HG03103 (cell line): Measurements from ENCODE around the gene TRIM3.
"Not testable (repeated sequence)": the region's sequence is repeated elsewhere in the genome, so short reads cannot be mapped to it uniquely, and the experiment has no call there.

ENCODE experiments used
- ATAC-seq: cut with Tn5 transposase; IDR thresholded peaks from one replicate; pipeline ENCODE4 v1.9.1; 2021; ENCODE audit warnings: low read depth; ENCODE audit not compliant: unreplicated experiment

TRIM3 gene

GRCh38 chr11:6473451-6474412 is at the start of gene TRIM3:
Gene TRIM3, minus strand, starts transcription at chr11:6473941. Its CDS starts 8,246 bp downstream, at chr11:6465695.
- ATAC-seq, result peak; percentile 59

- no peak for ATAC-seq
These were observed 49.5 kb upstream of the TRIM3 start for GRCh38 chr11:6523253-6523652.

DNA sequence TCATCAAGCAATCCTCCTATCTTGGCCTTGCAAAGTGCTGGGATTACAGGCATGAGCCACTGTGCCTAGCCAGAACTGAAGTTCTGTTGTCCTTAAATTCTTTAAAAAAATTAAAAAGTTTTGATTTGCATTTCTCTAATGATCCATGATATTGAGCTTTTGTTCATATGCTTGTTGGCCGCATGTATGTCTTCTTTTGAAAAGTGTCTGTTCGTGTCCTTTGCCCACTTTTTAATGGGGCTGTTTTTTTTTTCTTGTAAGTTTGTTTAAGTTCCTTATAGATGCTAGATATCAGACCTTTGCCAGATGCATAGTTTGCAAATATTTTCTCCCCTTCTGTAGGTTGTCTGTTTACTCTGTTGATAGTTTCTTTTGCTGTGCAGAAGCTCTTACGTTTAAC is 48.2 kb upstream of the TRIM3 start:
- not testable (repeated sequence) for ATAC-seq

DNA sequence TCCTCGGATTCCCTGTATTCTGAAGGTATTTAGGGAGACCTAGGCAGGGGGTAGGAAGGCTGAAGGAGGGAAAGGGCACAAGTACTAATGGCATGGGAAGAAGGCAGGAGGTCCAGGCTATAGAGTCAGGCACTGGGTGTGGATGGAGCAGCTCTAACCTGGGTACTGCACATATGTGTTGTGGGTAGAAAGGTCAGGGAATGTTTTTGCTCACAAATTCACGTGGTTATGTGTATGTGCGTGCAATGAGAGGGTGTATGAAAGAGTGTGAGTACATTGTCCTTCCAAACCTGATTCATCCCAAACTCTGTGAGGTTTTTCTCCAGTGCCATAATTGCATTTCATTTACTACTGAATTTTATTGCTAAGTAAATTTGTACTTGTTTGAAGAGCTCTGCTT is 46.5 kb upstream of the TRIM3 start:
- ATAC-seq, result no peak

GRCh38 chr11:6516865-6517264 is 43.1 kb upstream of the TRIM3 start:
- no peak for ATAC-seq

DNA sequence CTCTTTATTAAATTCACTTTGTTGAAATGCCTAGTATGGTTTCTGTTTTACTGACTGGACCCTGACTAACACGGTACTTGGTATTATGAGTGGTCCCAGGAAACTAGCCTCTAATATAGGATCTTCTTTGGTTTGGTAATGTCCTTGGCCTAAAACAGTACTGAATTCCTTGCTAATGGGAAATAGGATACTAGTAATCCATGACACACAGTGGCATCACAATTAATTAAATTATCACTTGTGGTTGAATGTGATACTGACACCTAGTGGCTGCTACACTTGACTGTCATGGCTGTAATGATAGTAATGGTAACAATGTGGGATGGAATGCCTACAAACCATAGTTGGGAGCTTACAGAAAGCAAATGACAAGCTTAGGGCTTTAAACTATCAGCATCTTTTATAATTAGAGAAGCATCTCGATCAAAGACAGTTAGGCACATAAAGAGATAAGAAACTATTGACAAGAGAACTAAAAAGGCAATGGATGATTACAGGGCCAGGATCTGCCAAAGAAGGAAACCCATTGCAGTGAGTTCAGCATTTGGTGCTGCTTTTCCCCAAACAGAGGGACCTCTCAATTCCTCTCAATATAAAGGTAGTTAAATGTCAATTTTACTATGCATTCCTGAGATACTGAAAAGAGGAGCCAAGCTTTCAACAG is 32.0 kb upstream of the TRIM3 start:
- no peak for ATAC-seq

DNA sequence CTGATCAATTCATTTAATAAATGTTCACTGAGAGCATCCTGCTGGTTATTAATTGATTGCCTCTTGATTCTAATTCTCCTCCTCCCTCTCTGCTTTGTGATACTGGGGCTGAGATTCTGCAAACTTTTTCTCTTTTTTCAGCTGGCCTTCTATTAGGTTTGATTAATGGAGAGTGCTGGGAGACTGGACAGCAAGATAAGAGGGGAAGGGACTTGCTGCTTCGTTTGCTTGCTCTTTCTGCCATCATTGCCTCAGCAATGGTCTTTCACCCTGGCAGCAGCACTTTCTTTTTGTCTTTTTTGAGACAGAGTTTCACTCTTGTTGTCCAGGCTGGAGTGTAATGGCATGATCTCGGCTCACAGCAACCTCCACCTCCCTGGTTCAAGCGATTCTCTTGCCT is 30.4 kb upstream of the TRIM3 start:
- no peak for ATAC-seq

DNA sequence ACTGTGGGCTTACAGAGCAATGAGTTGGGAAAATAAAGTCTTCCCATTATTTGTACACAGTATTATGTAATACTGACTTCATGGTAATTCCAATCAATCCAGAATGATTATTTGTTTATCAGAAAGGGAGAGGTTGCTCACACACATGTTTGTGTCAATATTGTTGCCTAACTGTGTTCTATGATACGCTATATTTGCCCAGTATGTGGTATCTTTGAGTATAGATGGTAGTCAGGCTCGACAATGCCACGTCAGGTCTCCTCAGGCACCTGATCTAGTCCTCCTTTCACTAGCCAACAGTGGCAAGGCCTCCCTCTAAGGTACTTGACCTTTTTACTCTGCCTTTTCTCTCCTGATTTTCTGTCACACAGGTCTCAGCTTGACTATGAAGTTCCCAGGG is 28.6 kb upstream of the TRIM3 start:
- no peak for ATAC-seq

DNA sequence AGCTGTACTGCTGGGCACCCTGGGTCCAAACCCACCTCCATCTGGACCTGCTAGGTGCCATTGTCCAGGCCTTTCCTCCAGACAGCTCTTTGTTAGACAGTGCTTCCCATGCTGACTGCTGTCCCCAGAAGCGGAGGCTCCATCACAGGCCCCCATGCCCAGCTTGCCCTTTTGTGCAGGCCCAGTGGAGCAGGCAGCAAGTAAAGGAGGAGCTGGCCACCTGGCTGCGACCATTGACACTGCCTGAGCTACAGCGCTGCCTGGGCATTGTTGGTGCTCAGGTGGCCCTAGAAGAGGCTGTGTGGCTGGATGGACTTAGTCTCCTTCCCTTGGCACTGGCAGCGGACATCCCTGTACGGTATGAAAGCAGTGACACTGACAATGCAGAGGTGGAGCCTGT is 24.8 kb upstream of the TRIM3 start:
- ATAC-seq, result no peak

DNA sequence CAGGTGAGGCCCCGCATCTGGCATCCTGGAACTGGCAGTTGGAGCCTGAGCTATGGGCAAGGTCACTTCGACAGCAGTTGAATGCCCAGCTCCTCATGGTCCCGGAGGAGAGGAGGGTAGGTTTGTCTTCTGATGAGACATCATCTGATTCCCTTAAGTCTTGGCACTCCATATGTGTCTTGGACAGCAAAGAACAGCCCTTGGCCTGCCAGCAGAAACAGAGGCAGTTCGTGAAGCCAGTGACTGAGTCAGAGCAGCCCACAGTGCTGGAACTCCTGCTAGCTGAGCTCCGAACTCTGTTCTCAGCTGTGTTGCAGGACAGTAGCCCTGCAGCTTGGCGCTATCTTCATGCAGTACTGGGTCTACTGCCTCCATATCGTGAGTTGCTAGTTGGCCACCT is 24.4 kb upstream of the TRIM3 start:
- ATAC-seq, result no peak

DNA sequence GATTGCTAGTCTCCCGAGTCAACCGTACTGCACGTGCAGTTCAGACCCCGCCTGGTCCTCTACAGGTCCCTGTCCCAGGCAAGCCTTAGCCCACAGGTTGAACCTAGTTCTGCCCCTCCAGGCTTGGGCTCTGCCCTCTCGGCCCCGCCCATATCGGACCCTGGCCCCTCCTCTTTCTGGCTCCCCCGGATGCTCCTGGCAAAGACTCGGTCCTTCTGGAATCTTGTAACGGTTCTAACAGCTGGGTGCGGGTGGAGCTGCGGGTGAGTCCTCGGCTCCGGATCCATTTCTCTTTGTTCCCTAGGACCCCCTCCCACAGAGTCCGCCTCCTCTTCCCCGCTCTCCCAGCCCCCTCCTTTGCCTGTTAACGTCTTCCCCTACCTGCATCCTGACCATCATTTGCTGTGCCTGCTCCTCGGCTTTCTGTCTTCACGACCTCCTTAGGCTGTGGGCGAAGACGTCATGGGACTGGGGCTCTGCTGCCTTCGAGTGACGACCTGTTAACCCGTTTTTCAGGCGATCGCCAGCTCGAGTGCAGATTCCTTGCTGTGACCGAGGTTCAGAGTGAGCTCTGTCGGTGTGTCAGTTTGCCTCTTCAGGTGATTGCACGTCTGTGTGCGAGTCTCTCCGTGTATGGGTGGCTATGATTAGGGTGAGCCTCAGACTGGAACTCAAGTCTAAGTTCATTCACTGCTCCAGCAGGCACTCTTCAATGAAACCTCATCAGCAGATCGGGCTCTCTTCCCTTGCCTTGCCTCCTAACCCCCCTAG is 23.5 kb upstream of the TRIM3 start, which contains the start of gene DNHD1:
DNHD1 (plus strand) TSS at position 212 of the 771 bp plus-strand sequence. CDS start 936 bp downstream, outside the sequence.
- no peak for ATAC-seq

- no peak for ATAC-seq
These were observed 15.6 kb upstream of the TRIM3 start for GRCh38 chr11:6489306-6489705.

GRCh38 chr11:6488821-6489220 is 15.1 kb upstream of the TRIM3 start:
- ATAC-seq, result no peak

DNA sequence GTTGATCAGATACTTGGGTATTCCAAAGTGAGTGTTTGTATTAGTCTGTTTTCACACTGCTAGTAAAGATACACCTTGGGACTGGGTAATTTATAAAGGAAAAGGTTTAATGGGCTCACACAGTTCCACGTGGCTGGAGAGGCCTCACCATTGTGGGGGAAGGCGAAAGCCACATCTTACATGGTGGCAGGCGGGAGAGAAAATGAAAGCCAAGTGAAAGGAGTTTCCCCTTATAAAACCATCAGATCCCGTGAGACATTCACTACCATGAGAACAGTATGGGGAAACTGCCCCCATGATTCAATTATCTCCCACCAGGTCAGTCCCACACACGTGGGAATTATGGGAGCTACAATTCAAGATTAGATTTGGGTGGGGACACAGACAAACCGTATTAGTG is 14.6 kb upstream of the TRIM3 start:
- no peak for ATAC-seq

DNA sequence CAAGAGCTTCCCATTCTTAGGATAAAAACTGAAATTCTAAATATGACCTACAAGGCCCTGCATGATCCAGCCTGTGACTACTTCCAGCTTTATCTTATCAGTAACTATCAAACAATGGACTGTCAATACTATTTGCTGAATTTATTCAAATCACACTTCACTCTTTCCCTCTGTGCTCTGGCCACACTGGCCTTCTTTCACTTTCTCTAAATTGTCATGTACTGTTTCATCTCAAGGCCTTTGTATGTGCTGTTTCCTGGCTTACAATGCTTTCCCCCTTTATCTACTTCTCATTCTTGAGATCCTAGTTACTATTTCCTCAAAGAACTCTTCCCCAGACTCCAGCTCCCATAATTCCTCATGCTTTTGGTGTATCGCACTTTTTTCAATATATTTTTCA is 13.2 kb upstream of the TRIM3 start:
- ATAC-seq, result no peak

DNA sequence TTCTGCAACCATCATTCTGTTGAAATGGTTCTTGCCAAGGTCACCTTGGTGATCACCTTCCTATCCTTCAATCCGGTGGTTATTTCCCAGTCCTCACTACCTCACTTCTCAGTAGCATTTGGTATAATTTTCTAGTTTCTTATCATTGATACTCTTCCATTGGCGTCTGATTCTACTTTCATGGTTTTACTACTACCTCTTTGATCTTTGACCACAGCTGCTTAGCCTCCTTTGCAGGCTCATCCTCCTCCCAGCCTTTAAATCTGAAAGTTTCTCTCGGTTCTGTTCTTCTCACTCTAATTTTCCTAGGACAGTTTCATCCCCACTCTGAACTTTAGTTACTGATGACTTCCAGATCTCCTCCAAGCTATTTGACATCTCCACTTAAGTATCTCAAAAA is 12.5 kb upstream of the TRIM3 start:
- no peak for ATAC-seq

- no peak for ATAC-seq
These were observed 11.9 kb upstream of the TRIM3 start for GRCh38 chr11:6485661-6486060.

- no peak for ATAC-seq
These were observed 9.3 kb upstream of the TRIM3 start for GRCh38 chr11:6483015-6483414.

- no peak for ATAC-seq
These were observed 8.7 kb upstream of the TRIM3 start for GRCh38 chr11:6482441-6482840.

DNA sequence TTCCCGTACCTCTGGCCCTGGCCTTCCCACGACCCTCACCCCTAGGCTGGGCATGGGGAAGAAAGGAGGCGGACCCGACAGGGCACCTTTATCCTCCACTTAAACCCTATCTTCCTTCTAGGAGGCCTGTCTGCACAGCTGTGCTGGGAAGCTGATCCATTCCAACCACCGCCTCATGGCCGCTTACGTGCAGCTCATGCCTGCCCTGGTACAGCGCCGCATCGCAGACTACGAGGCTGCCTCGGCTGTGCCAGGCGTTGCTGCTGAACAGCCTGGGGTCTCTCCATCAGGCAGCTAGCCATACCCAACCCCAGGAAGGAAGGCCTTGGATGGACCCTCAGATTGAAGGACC is 8.2 kb upstream of the TRIM3 start:
- no peak for ATAC-seq
